Left colon (tissue), 2 donors: ENCODE measurements around the gene IQCM. TPM values are rescaled to one million over a fixed set of nuclear protein-coding genes. Genes with fewer than 3 reads are reported as not detected.

ENCODE experiments used
- ATAC-seq: fragments of 200-7000 bp; cut with Tn5 transposase; one replicate; pipeline ENCODE4 v1.9.1; 2020; ENCODE audit warnings: mild to moderate bottlenecking, moderate library complexity
- DNase-seq, 2 donors: peaks; one replicate each; pipeline ENCODE4 v3.0.0-alpha.2; 2020
- intact Hi-C, 2 donors: fragments of 100-400 bp; cut with DNase I in 1 of 2; cut with micrococcal nuclease in 1 of 2; formaldehyde crosslinking; loops; one replicate each; pipeline versions ENCODE4 v1.11.2 to v1.14.0; 2022; cut with DNase I, micrococcal nuclease
- long read RNA-seq: library from polyadenylated mRNA; unstranded; transcript quantifications from one replicate; pipeline ENCODE4 v2.0.0, GENCODE V29; 2021
- total RNA-seq, 2 donors: library from RNA; stranded (reverse); fragmentation: NEBNext Ultra II Directional; extraction: Animal tissue kit (Norgen Biotek cat#: 25700); gene quantifications; one replicate each; pipeline ENCODE4 v1.2.1, GENCODE V29; 2021
- donor health status: DM: no; HTN: no; CAD: no.
- donor health status: DM: yes; HTN: yes; CAD: no.

Gene IQCM
- total RNA-seq: 1 to 10 TPM; 7.2 to 7.6 TPM
- long read RNA-seq, partial matches to known transcripts: 0 of 4 reads
- long read RNA-seq, other reads (novel, unspliced or antisense): 4 of 4 reads

- intact Hi-C loops: no loop called here
- ATAC-seq (no peak), DNase-seq (no peak)
Measured at GRCh38 chr4:149815743-149816142, at the start of gene IQCM. Gene IQCM (minus strand): TSS chr4:149815843. CDS start chr4:149742691, 73,152 bp downstream.

- DNase-seq (no peak), ATAC-seq (no peak)
- intact Hi-C loops: no loop called here
Measured at GRCh38 chr4:149857446-149857845, 41.8 kb upstream of the IQCM start.

GRCh38 chr4:149845743-149846142, 30.1 kb upstream of the IQCM start:
- intact Hi-C loops: no loop called here
- DNase-seq: no peak
- ATAC-seq: peak; percentile 37

- intact Hi-C loops: no loop called here
- DNase-seq: no peak
- no peak for ATAC-seq
Measured at GRCh38 chr4:149841686-149842085, 26.0 kb upstream of the IQCM start.

- intact Hi-C loops: no loop called here
- no peak for ATAC-seq
- no peak for DNase-seq
Measured at GRCh38 chr4:149838036-149838435, 22.4 kb upstream of the IQCM start.

GRCh38 chr4:149836546-149836945, 20.9 kb upstream of the IQCM start:
- ATAC-seq: no peak
- intact Hi-C loops: no loop called here
- no peak for DNase-seq

GRCh38 chr4:149835280-149835679, 19.6 kb upstream of the IQCM start:
- DNase-seq (no peak), ATAC-seq (no peak)
- intact Hi-C loops: no loop called here

- DNase-seq (no peak), ATAC-seq (no peak)
- intact Hi-C loops: no loop called here
Measured at GRCh38 chr4:149831656-149832208, 16.1 kb upstream of the IQCM start.

GRCh38 chr4:149830823-149831222, 15.2 kb upstream of the IQCM start:
- intact Hi-C loops: no loop called here
- DNase-seq (no peak), ATAC-seq (no peak)

GRCh38 chr4:149825336-149825735, 9.7 kb upstream of the IQCM start:
- DNase-seq: no peak
- intact Hi-C loops: no loop called here

GRCh38 chr4:149823769-149824221, 8.2 kb upstream of the IQCM start:
- ATAC-seq: no peak

More at GRCh38 chr4:149825336-149825735, 9.7 kb upstream of the IQCM start:
- ATAC-seq: no peak

GRCh38 chr4:149801416-149801815, 14.2 kb downstream of the IQCM start:
- intact Hi-C loops: no loop called here
- no peak for DNase-seq
- no peak for ATAC-seq

More at GRCh38 chr4:149823769-149824221, 8.2 kb upstream of the IQCM start:
- DNase-seq: no peak
- intact Hi-C loops: no loop called here

GRCh38 chr4:149799546-149799945, 16.1 kb downstream of the IQCM start:
- intact Hi-C loops: no loop called here
- no peak for DNase-seq
- no peak for ATAC-seq

GRCh38 chr4:149796381-149796780, 19.3 kb downstream of the IQCM start:
- ATAC-seq: no peak
- intact Hi-C loops: no loop called here
- DNase-seq: no peak

- no peak for ATAC-seq
- intact Hi-C loops: no loop called here
- DNase-seq: no peak
Measured at GRCh38 chr4:149795256-149795655, 20.4 kb downstream of the IQCM start.

GRCh38 chr4:149794352-149794751, 21.3 kb downstream of the IQCM start:
- no peak for DNase-seq
- intact Hi-C loops: no loop called here
- no peak for ATAC-seq

- intact Hi-C loops: no loop called here
- no peak for DNase-seq
- no peak for ATAC-seq
Measured at GRCh38 chr4:149793459-149793858, 22.2 kb downstream of the IQCM start.

- intact Hi-C loops: no loop called here
- no peak for ATAC-seq
- no peak for DNase-seq
Measured at GRCh38 chr4:149791851-149792250, 23.8 kb downstream of the IQCM start.

GRCh38 chr4:149790172-149790907, 25.3 kb downstream of the IQCM start:
- ATAC-seq (no peak), DNase-seq (no peak)
- intact Hi-C loops: no loop called here

- no peak for DNase-seq
- ATAC-seq: no peak
- intact Hi-C loops: no loop called here
Measured at GRCh38 chr4:149788300-149788699, 27.3 kb downstream of the IQCM start.
